ENCODE measurements around the gene RBFOX1.

DNA sequence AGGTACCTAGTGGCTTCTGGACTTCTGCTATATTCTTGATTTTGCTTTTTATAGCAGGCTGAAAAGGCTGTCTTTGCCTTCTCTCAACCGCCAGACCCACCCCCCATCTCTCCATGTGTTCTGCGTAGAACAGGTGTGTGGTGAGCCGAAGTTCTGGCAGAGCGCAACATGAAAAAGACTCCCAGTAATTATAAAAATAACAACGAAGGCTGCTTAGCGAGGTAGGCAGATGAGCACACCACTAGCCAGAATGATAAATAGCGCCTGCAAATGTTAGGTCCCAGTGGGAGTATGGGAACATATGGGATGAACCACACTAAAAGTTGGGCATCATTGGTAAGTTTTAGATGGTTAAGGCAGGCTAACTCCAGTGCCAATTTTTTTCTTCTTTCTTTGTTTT lies 14.0 kb upstream of the RBFOX1 start:
- TF ChIP-seq, protein P1, sequence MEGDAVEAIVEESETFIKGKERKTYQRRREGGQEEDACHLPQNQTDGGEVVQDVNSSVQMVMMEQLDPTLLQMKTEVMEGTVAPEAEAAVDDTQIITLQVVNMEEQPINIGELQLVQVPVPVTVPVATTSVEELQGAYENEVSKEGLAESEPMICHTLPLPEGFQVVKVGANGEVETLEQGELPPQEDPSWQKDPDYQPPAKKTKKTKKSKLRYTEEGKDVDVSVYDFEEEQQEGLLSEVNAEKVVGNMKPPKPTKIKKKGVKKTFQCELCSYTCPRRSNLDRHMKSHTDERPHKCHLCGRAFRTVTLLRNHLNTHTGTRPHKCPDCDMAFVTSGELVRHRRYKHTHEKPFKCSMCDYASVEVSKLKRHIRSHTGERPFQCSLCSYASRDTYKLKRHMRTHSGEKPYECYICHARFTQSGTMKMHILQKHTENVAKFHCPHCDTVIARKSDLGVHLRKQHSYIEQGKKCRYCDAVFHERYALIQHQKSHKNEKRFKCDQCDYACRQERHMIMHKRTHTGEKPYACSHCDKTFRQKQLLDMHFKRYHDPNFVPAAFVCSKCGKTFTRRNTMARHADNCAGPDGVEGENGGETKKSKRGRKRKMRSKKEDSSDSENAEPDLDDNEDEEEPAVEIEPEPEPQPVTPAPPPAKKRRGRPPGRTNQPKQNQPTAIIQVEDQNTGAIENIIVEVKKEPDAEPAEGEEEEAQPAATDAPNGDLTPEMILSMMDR (IDR thresholded peaks at IDR 0.05), result no peak
- TF ChIP-seq POLR2A (IDR thresholded peaks at IDR 0.05), result no peak
